Liver (tissue), 3 donors: ENCODE data around the gene GLIS1.

Experiments used
- CTCF ChIP-seq: fragments of 150-350 bp; IDR thresholded peaks from 2 replicates; pipeline ENCODE4 v1.5.1; 2017; ENCODE audit warnings: improper control_type of control experiment, low read depth, low read length; ENCODE audit not compliant: missing input control
- TAF1 ChIP-seq: conservative IDR thresholded peaks from 2 replicates; pipeline ENCODE4 v1.6.1; 2016; ENCODE audit warnings: antibody characterized with exemption, mild to moderate bottlenecking
- ZBTB33 ChIP-seq: IDR thresholded peaks from 2 replicates; pipeline ENCODE4 v1.6.1; 2016; ENCODE audit warnings: antibody characterized with exemption
- donor health status: healthy.
- donor health status: healthy.

GRCh38 chr1:53526451-53527101 is 212.4 kb downstream of the GLIS1 start:
- TF ChIP-seq ZBTB33 (no peak), CTCF (no peak), TAF1 (no peak)
